Left renal cortex interstitium (tissue), 4 donors: Measurements from ENCODE around the gene THBS2. TPM values are rescaled to one million over a fixed set of nuclear protein-coding genes. Genes with fewer than 3 reads are reported as not detected.

Experiments used
- DNase-seq, 4 donors: peaks; one replicate each; pipeline ENCODE4 v3.0.0-alpha.2; 2013; ENCODE audit warnings: low read depth in 4 of 4, low spot score in 2 of 4, missing footprints in 1 of 4
- polyA plus RNA-seq, 4 donors: library from polyadenylated mRNA; unstranded; fragments of 120-200 nt; gene quantifications; one replicate each; pipeline ENCODE4 v1.2.1, GENCODE V29; 2013; ENCODE audit not compliant: insufficient read length in 4 of 4

The THBS2 gene
- polyA plus RNA-seq, 4 donors = 7.6 to 19.3 (median 14.2) TPM

- no peak for DNase-seq
Observed at GRCh38 chr6:169251371-169251802, 2.3 kb downstream of the THBS2 start.

- DNase-seq = no peak
Observed at GRCh38 chr6:169250660-169251059, 3.0 kb downstream of the THBS2 start.

DNA sequence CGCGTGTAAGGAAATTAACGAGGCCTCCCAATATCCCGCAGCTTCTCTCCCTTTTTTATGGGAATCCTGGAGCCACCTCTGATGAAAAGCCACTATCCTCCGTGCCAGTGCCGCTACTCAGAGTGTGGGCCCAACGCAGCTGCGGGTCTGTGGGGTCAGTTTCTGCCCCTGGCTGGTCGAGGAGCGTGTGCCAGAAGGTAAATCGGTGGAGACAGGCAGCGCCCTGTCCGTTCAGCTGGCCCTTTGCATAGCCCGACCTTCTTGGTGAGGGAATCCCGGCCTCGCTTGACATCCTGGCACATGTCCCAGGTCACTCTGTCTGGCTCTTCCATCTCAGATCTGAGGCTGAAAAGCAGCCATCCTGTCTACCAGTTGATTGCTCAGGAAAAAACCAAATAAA is 4.6 kb downstream of the THBS2 start:
- no peak for DNase-seq

GRCh38 chr6:169248521-169248971 is 5.1 kb downstream of the THBS2 start:
- DNase-seq = no peak

DNA sequence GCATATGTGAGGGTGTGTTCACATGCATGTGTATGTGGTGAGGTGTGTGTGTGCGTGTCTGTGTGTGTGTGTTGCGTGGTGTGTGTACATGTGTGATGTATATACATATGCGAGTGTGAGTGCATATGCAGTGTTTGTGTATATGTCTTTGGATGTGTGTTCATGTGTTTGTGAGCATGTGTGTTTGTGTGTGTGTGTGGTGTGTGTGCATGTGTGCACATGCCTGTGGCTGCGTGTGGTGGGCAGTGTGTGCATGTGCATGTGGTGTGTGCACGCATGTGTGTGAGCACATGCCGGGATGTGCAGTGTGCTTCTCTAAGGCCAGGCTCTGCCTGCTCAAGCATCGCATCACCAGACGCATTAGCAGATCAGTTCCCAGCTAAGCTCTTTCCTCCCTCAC is 5.7 kb downstream of the THBS2 start:
- no peak for DNase-seq

DNA sequence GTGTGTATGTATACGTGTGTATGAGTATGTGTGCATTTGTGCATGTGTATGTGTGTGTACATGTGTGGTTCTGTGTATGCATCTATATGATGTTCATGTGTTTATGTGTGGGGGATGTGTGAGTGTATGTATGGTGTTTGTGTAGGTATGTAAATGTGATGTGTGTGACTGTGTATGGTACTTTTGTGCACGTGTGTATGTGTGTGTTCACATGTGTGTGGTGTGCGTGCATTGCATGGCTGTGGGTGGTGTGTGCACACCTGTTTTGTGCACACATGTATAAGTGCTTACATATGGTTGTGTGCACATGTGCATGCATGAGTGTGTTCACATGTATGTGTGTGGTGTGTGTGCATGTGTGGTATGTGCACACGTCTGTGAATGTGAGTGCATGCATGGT is 6.2 kb downstream of the THBS2 start:
- DNase-seq = no peak

- no peak for DNase-seq
Observed at GRCh38 chr6:169246445-169246844, 7.2 kb downstream of the THBS2 start.

DNA sequence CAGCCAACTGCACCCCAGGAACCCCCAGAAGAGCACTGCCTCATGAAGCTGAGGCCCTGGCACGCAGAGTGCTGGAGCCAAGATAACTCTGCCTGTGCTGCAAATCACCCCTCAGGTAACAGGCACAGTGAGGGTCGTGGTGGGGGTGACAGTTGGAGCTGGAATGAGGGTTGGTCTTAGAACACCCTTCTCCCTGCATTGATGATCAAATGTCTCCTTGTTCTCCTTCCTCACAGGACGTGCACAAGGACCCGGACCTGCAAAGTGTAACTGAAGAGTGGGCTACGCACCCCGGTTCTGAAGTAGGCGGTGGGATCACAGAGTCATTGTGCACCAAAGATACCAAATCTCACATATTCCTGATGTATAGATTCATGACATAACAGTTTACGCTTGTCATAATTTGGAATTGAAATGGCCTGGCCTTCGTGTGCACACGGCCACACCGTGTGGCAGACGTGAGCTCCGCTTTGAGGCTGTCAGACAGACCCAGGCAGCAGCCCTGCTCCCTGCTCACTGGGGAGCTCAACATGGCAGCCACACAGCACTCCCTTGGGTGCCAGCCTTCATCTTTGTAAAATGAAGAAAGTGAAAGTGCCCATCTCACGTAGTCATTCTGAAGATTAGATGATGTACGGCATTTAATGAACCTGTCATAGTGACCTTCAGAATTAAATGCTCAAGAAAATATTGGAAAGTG is 8.8 kb downstream of the THBS2 start:
- DNase-seq = no peak

DNA sequence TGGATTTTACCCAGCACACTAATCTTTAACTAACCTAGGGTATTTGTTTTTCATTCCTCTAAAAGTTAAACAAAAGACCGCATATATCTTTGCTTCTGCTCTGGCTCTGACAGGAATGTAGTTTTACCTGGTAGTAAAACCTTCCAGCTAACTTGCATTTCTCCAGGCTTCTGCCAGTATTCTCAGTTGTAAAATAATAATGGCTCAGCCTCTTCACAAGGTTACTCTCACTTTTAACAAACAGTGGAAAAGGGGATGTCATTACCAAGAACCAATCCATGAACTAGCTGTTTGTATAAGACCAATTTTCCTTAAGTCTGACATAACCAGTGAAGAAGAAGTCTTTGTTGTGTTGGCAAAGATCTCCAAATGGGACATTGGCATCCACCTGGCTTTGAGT is 10.0 kb downstream of the THBS2 start:
- no peak for DNase-seq

GRCh38 chr6:169243186-169243585 is 10.5 kb downstream of the THBS2 start:
- DNase-seq = no peak

- no peak for DNase-seq
Observed at GRCh38 chr6:169241688-169242350, 11.8 kb downstream of the THBS2 start.

- no peak for DNase-seq
Observed at GRCh38 chr6:169240591-169241390, 12.9 kb downstream of the THBS2 start.

GRCh38 chr6:169240125-169240524 is 13.5 kb downstream of the THBS2 start:
- DNase-seq = no peak

GRCh38 chr6:169239181-169239580 is 14.5 kb downstream of the THBS2 start:
- no peak for DNase-seq

DNA sequence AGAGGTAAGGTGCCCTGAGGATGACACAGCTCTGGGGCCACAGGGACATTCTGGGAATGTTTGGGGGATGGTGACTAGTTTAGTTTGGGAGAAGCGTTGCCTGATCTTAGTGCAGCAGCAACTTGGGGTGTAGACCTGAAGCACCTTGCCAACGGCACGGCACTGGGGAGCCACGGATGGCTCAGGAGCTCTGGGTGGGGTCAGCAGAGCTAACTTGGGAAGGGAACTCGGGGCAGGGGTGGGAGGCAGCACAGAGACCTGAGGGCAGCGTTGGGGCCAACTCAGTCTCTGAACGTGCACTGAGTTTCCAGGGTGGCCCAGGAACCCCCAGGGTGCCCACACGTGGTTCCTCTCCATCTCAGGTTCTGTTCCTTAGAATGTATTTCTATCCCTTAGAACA is 14.9 kb downstream of the THBS2 start:
- no peak for DNase-seq

GRCh38 chr6:169237496-169238134 is 16.0 kb downstream of the THBS2 start:
- no peak for DNase-seq

DNA sequence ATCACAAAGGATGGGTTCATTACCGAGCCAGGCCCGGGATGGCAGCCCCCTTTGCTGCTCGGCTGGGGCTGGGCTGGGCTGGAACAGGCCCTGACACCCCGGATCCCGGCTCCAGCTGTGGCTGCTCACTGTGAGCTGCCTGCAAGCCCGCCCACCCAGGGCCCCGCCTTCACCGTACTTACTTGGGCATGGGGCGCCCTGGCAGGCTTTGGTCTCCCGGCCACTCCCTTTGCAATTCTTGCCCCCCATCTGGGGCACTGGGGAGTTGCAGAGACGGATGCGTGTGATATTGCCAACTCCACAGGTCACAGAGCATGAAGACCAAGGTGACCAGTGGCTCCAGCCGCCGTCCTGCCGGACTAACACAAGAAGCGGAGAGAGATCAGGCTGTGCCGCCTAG is 16.7 kb downstream of the THBS2 start:
- DNase-seq = no peak

DNA sequence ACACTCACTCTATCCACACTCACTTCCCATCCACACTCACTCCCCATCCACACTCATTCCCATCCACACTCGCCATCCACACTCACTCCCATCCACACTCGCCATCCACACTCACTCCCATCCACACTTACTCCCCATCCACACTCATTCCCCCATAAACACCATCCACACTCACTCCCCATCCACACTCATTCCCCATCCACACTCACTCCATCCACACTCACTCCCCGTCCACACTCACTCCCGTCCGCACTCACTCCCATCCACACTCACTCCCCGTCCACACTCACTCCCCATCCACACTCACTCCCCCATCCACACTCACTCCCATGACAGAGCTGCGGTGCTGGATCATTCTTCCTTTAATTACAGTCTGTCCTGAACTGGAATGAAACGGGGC is 17.1 kb downstream of the THBS2 start:
- no peak for DNase-seq

DNA sequence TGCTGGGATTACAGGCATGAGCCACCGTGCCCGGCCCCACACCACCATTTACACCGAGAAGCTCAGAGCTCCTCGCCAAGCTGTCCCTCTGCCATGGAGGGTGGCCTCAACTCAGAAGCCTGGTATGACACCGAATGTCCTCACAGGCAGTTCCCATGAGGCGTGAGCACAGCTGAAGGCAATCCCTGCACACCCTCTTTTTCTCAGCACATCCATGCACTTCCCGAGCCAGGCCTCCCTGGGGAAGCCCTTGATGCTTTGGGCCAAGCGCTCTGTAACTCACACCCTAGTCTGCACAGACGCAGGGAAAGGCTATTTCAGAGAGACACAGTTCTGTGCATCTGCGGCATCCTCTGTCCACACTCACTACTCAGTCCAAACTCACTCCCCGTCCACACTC is 18.4 kb downstream of the THBS2 start:
- no peak for DNase-seq

- no peak for DNase-seq
Observed at GRCh38 chr6:169234634-169235033, 19.0 kb downstream of the THBS2 start.

- DNase-seq = no peak
Observed at GRCh38 chr6:169233832-169234231, 19.8 kb downstream of the THBS2 start.
